ENCODE data around the gene WASHC2C.
"Not testable (repeated sequence)": the region's sequence is repeated elsewhere in the genome, so short reads cannot be mapped to it uniquely, and the experiment has no call there.

The WASHC2C gene

GRCh38 chr10:45726703-45727420 is at the start of gene WASHC2C:
WASHC2C (plus strand) TSS chr10:45727266; CDS start chr10:45727318, 52 bp downstream.
- peak within 1 kb of the TSS; percentile 61 for H3K27ac ChIP-seq
- not testable (repeated sequence) for H3K27me3 ChIP-seq (ENCODE audit: control insufficient read depth, insufficient read depth, low read length); H3K36me3 ChIP-seq (ENCODE audit: control insufficient read depth, insufficient read depth, low read length); H3K79me2 ChIP-seq; H3K4me1 ChIP-seq; H3K9me3 ChIP-seq (ENCODE audit: control insufficient read depth, low read length)
- H3K9ac ChIP-seq, result peak within 1 kb of the TSS; percentile 87
- H3K4me2 ChIP-seq (ENCODE audit: low read length), result peak within 1 kb of the TSS; percentile 63
- peak within 1 kb of the TSS; percentile 67 for H3K4me3 ChIP-seq (ENCODE audit: low read depth, low read length)
- peak within 1 kb of the TSS; percentile 97 for H2AFZ ChIP-seq

DNA sequence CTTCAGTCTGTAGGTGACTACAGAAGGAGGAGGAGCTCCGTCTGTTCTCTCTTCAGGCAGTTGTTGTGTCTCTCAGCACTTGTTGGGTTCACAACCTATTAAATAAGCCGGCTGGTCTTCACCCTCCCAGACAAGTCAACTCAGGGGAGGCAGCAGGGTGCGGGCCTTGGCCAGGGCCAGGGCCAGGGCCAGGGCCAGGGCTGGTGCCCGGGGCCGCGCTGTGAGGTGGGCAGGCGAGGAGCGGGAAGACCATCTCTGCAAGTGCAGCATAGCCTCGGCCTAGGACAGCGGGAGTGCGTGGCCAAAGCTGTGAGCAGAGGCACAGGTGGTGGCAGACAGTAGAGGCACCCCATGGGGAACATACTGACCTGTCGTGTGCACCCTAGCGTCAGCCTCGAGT is 48.6 kb upstream of the WASHC2C start:
- H3K4me1 ChIP-seq; H3K27ac ChIP-seq; H3K36me3 ChIP-seq (ENCODE audit: control insufficient read depth, insufficient read depth, low read length); H3K4me3 ChIP-seq (ENCODE audit: low read depth, low read length); H3K79me2 ChIP-seq; H3K9ac ChIP-seq; H2AFZ ChIP-seq; H3K9me3 ChIP-seq (ENCODE audit: control insufficient read depth, low read length); H3K4me2 ChIP-seq (ENCODE audit: low read length); H3K27me3 ChIP-seq (ENCODE audit: control insufficient read depth, insufficient read depth, low read length): not testable (repeated sequence)

GRCh38 chr10:45710200-45710796 is 16.8 kb upstream of the WASHC2C start:
- H3K36me3 ChIP-seq (ENCODE audit: control insufficient read depth, insufficient read depth, low read length); H3K27me3 ChIP-seq (ENCODE audit: control insufficient read depth, insufficient read depth, low read length); H3K4me3 ChIP-seq (ENCODE audit: low read depth, low read length); H3K27ac ChIP-seq; H3K79me2 ChIP-seq; H3K9me3 ChIP-seq (ENCODE audit: control insufficient read depth, low read length); H2AFZ ChIP-seq; H3K4me1 ChIP-seq; H3K4me2 ChIP-seq (ENCODE audit: low read length); H3K9ac ChIP-seq: not testable (repeated sequence)

DNA sequence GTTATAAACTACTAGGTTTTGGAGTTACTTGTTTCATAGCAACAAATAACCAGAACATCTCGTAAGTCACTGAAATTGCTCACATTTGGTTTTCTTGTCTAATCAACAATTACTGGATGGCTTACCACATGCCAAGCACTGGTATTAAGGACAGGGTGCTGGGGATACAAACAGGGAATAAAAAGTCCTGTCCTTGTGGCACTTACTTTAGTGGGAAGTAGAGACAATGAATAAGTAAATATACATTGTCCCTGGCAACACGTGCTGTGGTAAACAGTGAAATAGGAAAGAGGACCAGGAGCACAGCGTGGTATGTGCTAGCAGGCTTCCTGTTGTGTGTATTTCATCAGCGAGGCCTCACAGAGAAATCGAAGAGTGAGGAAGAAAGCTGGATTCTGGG is 15.8 kb upstream of the WASHC2C start:
- H3K4me2 ChIP-seq (ENCODE audit: low read length); H3K9me3 ChIP-seq (ENCODE audit: control insufficient read depth, low read length); H3K27ac ChIP-seq; H3K79me2 ChIP-seq; H3K4me1 ChIP-seq; H3K9ac ChIP-seq; H2AFZ ChIP-seq; H3K4me3 ChIP-seq (ENCODE audit: low read depth, low read length); H3K36me3 ChIP-seq (ENCODE audit: control insufficient read depth, insufficient read depth, low read length); H3K27me3 ChIP-seq (ENCODE audit: control insufficient read depth, insufficient read depth, low read length): not testable (repeated sequence)

- not testable (repeated sequence) for H2AFZ ChIP-seq; H3K9ac ChIP-seq; H3K36me3 ChIP-seq (ENCODE audit: control insufficient read depth, insufficient read depth, low read length); H3K4me3 ChIP-seq (ENCODE audit: low read depth, low read length); H3K79me2 ChIP-seq; H3K4me2 ChIP-seq (ENCODE audit: low read length); H3K27me3 ChIP-seq (ENCODE audit: control insufficient read depth, insufficient read depth, low read length); H3K4me1 ChIP-seq; H3K9me3 ChIP-seq (ENCODE audit: control insufficient read depth, low read length); H3K27ac ChIP-seq
Measured at GRCh38 chr10:45717053-45717452, 10.0 kb upstream of the WASHC2C start.

- not testable (repeated sequence) for H3K4me2 ChIP-seq (ENCODE audit: low read length); H3K4me1 ChIP-seq; H3K9ac ChIP-seq; H3K4me3 ChIP-seq (ENCODE audit: low read depth, low read length); H3K27me3 ChIP-seq (ENCODE audit: control insufficient read depth, insufficient read depth, low read length); H3K9me3 ChIP-seq (ENCODE audit: control insufficient read depth, low read length); H3K36me3 ChIP-seq (ENCODE audit: control insufficient read depth, insufficient read depth, low read length); H3K27ac ChIP-seq; H3K79me2 ChIP-seq; H2AFZ ChIP-seq
Measured at GRCh38 chr10:45717642-45718041, 9.4 kb upstream of the WASHC2C start.

- not testable (repeated sequence) for H3K27me3 ChIP-seq (ENCODE audit: control insufficient read depth, insufficient read depth, low read length); H2AFZ ChIP-seq; H3K36me3 ChIP-seq (ENCODE audit: control insufficient read depth, insufficient read depth, low read length); H3K27ac ChIP-seq; H3K79me2 ChIP-seq; H3K4me2 ChIP-seq (ENCODE audit: low read length); H3K9ac ChIP-seq; H3K4me3 ChIP-seq (ENCODE audit: low read depth, low read length); H3K9me3 ChIP-seq (ENCODE audit: control insufficient read depth, low read length); H3K4me1 ChIP-seq
Measured at GRCh38 chr10:45721503-45721902, 5.6 kb upstream of the WASHC2C start.

- not testable (repeated sequence) for H3K36me3 ChIP-seq (ENCODE audit: control insufficient read depth, insufficient read depth, low read length); H3K4me3 ChIP-seq (ENCODE audit: low read depth, low read length); H3K4me1 ChIP-seq; H2AFZ ChIP-seq; H3K27ac ChIP-seq; H3K79me2 ChIP-seq; H3K9ac ChIP-seq; H3K27me3 ChIP-seq (ENCODE audit: control insufficient read depth, insufficient read depth, low read length); H3K4me2 ChIP-seq (ENCODE audit: low read length); H3K9me3 ChIP-seq (ENCODE audit: control insufficient read depth, low read length)
Measured at GRCh38 chr10:45723851-45724250, 3.2 kb upstream of the WASHC2C start.

DNA sequence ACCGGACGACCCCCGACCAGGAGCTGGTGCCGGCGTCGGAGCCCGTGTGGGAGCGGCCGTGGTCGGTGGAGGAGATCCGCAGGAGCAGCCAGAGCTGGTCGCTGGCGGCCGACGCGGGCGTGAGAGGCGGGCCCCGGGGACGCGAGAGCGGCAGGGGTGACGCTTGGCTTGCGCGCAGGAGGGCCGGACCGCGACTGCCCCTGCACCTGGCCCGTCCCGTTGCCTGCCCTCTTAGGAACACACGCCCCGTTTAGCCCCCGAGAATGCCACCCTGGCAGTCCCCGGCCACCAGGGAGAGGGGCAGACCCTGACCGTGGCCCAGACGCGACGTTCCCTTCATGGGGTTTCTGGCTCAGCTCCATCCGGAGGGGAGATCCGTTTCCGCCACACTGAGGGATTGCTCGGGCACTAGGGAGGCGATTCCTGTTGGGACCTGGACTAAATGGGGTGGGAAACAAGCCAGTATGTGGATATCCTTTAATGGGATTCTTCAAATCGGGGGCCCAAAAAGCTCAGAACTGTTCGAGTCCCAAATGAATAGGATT is 427 bp downstream of the WASHC2C start:
- H3K27ac ChIP-seq, result peak overlapping the region; percentile 61
- not testable (repeated sequence) for H3K4me1 ChIP-seq; H3K79me2 ChIP-seq; H3K36me3 ChIP-seq (ENCODE audit: control insufficient read depth, insufficient read depth, low read length); H3K9me3 ChIP-seq (ENCODE audit: control insufficient read depth, low read length); H3K27me3 ChIP-seq (ENCODE audit: control insufficient read depth, insufficient read depth, low read length)
- peak overlapping the region; percentile 87 for H3K9ac ChIP-seq
- peak overlapping the region; percentile 67 for H3K4me3 ChIP-seq (ENCODE audit: low read depth, low read length)
- peak overlapping the region; percentile 97 for H2AFZ ChIP-seq
- peak overlapping the region; percentile 63 for H3K4me2 ChIP-seq (ENCODE audit: low read length)

GRCh38 chr10:45734449-45734848 is 7.4 kb downstream of the WASHC2C start:
- H3K36me3 ChIP-seq (ENCODE audit: control insufficient read depth, insufficient read depth, low read length); H2AFZ ChIP-seq; H3K27ac ChIP-seq; H3K4me3 ChIP-seq (ENCODE audit: low read depth, low read length); H3K79me2 ChIP-seq; H3K4me1 ChIP-seq; H3K4me2 ChIP-seq (ENCODE audit: low read length); H3K9me3 ChIP-seq (ENCODE audit: control insufficient read depth, low read length); H3K27me3 ChIP-seq (ENCODE audit: control insufficient read depth, insufficient read depth, low read length); H3K9ac ChIP-seq: not testable (repeated sequence)
